Glomerular visceral epithelial cell (primary cell): ENCODE measurements around the gene NGEF.

Source experiments
- DNase-seq: peaks from one replicate; pipeline ENCODE4 v3.0.0-alpha.2; 2016; ENCODE audit errors: extremely low spot score

Gene NGEF

GRCh38 chr2:232884549-232885263, 128.3 kb downstream of the NGEF start:
- DNase-seq: no peak

- DNase-seq: no peak
Observed at GRCh38 chr2:232884001-232884421, 129.0 kb downstream of the NGEF start.

- DNase-seq: no peak
Observed at GRCh38 chr2:232883116-232883721, 129.8 kb downstream of the NGEF start.

- DNase-seq: no peak
Observed at GRCh38 chr2:232882505-232883115, 130.4 kb downstream of the NGEF start.

- no peak for DNase-seq
Observed at GRCh38 chr2:232882085-232882484, 131.0 kb downstream of the NGEF start.

GRCh38 chr2:232880764-232881351, 132.2 kb downstream of the NGEF start:
- no peak for DNase-seq

GRCh38 chr2:232879618-232880494, 133.2 kb downstream of the NGEF start:
- no peak for DNase-seq

- no peak for DNase-seq
Observed at GRCh38 chr2:232878855-232879617, 134.0 kb downstream of the NGEF start.

- no peak for DNase-seq
Observed at GRCh38 chr2:232877940-232878511, 135.0 kb downstream of the NGEF start.

- no peak for DNase-seq
Observed at GRCh38 chr2:232876978-232877441, 136.0 kb downstream of the NGEF start.

GRCh38 chr2:232876161-232876977, 136.7 kb downstream of the NGEF start:
- peak; percentile 14 for DNase-seq

- no peak for DNase-seq
Observed at GRCh38 chr2:232875256-232876121, 137.6 kb downstream of the NGEF start.

- DNase-seq: no peak
Observed at GRCh38 chr2:232874677-232875223, 138.3 kb downstream of the NGEF start.

- no peak for DNase-seq
Observed at GRCh38 chr2:232873909-232874641, 139.0 kb downstream of the NGEF start.

- DNase-seq: no peak
Observed at GRCh38 chr2:232873292-232873908, 139.7 kb downstream of the NGEF start.

GRCh38 chr2:232872826-232873225, 140.2 kb downstream of the NGEF start:
- no peak for DNase-seq
